ENCODE measurements around the gene SOX4. TPM values are rescaled to one million over a fixed set of nuclear protein-coding genes. Genes with fewer than 3 reads are reported as not detected.

Gene SOX4
- total and polyA plus RNA-seq, 2 donors (not counting 1 experiment from before 2014, with no cell fraction given) = 3.5 to 5.0 TPM

- Histone ChIP-seq H3K36me3 (replicated peaks in 1 of 2; ENCODE audit: control extremely low read depth in 1 of 2, control insufficient read depth in 1 of 2, extremely low read depth in 1 of 2, insufficient read depth in 2 of 2, low read length in 1 of 2) (no peaks in the 10 kb centered on the region), H3K4me1 (ENCODE audit: control insufficient read depth in 2 of 2, insufficient read depth in 2 of 2, low read length in 2 of 2) (peaks cover 9 to 15% of the 10 kb centered on the region in 2 donors), H3K9me3 (ENCODE audit: control extremely low read depth in 1 of 3, control insufficient read depth in 2 of 3, insufficient read depth in 1 of 3, low read length in 2 of 3) (no peaks in the 10 kb centered on the region), H3K79me2 (ENCODE audit: control insufficient read depth, insufficient read depth, low read length) (no peaks in the 10 kb centered on the region), H3K9ac (ENCODE audit: low read length) (no peak overlapping the region), H3K4me3 (ENCODE audit: control extremely low read depth in 1 of 5, extremely low read depth in 1 of 5, insufficient read depth in 1 of 5, low read depth in 2 of 5, low read length in 4 of 5) (no peak overlapping the region), H3K27ac (ENCODE audit: low read length in 2 of 2) (no peak overlapping the region), H3K4me2 (replicated peaks; ENCODE audit: low read depth, low read length, poor library complexity, severe bottlenecking) (no peak overlapping the region), H3K27me3 (replicated peaks in 1 of 4; ENCODE audit: control extremely low read depth in 1 of 4, control insufficient read depth in 3 of 4, insufficient read depth in 4 of 4, low read length in 3 of 4) (peaks cover 0 to 2% (median 0%) of the 10 kb centered on the region in 4 experiments), H4K20me1 (ENCODE audit: control insufficient read depth, insufficient read depth, low read length, poor library complexity, severe bottlenecking) (no peaks in the 10 kb centered on the region), H2AFZ (ENCODE audit: insufficient read depth, low read depth, low read length, poor library complexity, severe bottlenecking) (no peak overlapping the region)
- DNase-seq (no peak), ATAC-seq (ENCODE audit: low read depth) (no peak)
- H3K4me3 Mint-ChIP-seq = no peak overlapping the region
- no peak overlapping the region for H3K27ac Mint-ChIP-seq
- POLR2A ChIA-PET = no interaction called here
- intact Hi-C loops (cut with micrococcal nuclease) = no loop called here
- H3K4me1 Mint-ChIP-seq = peaks cover 14% of the 10 kb centered on the region
- TF ChIP-seq EZH2 (IDR thresholded peaks at IDR 0.05; ENCODE audit: borderline replicate concordance, insufficient read depth, low read depth, low read length, poor library complexity, severe bottlenecking) = no peak
- TF ChIP-seq CTCF (IDR thresholded peaks at IDR 0.05) = no peak
- no peaks in the 10 kb centered on the region for H3K9me3 Mint-ChIP-seq (ENCODE audit: insufficient read depth)
- peaks cover 5% of the 10 kb centered on the region for H3K27me3 Mint-ChIP-seq
- 60% methylated on average over 1 of the region's 2 CpGs for WGBS (ENCODE audit: insufficient coverage)
- CTCF ChIA-PET = interaction anchor here (1.3 kb wide), 1 partner anchor 22 kb away, joined by 3 read pairs; no protein-coding TSS in a partner anchor
Measured at GRCh38 chr6:21613809-21614208, 20.3 kb downstream of the SOX4 start.

- Histone ChIP-seq H3K27ac (ENCODE audit: low read length in 2 of 2) (no peak overlapping the region), H4K20me1 (ENCODE audit: control insufficient read depth, insufficient read depth, low read length, poor library complexity, severe bottlenecking) (no peaks in the 10 kb centered on the region), H3K4me1 (ENCODE audit: control insufficient read depth in 2 of 2, insufficient read depth in 2 of 2, low read length in 2 of 2) (peaks cover 9 to 15% of the 10 kb centered on the region in 2 donors), H3K79me2 (ENCODE audit: control insufficient read depth, insufficient read depth, low read length) (no peaks in the 10 kb centered on the region), H2AFZ (ENCODE audit: insufficient read depth, low read depth, low read length, poor library complexity, severe bottlenecking) (no peak overlapping the region), H3K9ac (ENCODE audit: low read length) (no peak overlapping the region), H3K4me3 (ENCODE audit: control extremely low read depth in 1 of 5, extremely low read depth in 1 of 5, insufficient read depth in 1 of 5, low read depth in 2 of 5, low read length in 4 of 5) (no peak overlapping the region), H3K36me3 (replicated peaks in 1 of 2; ENCODE audit: control extremely low read depth in 1 of 2, control insufficient read depth in 1 of 2, extremely low read depth in 1 of 2, insufficient read depth in 2 of 2, low read length in 1 of 2) (no peaks in the 10 kb centered on the region), H3K9me3 (ENCODE audit: control extremely low read depth in 1 of 3, control insufficient read depth in 2 of 3, insufficient read depth in 1 of 3, low read length in 2 of 3) (no peaks in the 10 kb centered on the region), H3K27me3 (replicated peaks in 1 of 4; ENCODE audit: control extremely low read depth in 1 of 4, control insufficient read depth in 3 of 4, insufficient read depth in 4 of 4, low read length in 3 of 4) (peaks cover 0 to 2% (median 0%) of the 10 kb centered on the region in 4 experiments), H3K4me2 (replicated peaks; ENCODE audit: low read depth, low read length, poor library complexity, severe bottlenecking) (no peak overlapping the region)
- DNase-seq = no peak
- intact Hi-C loops (cut with micrococcal nuclease) = no loop called here
- 100% methylated on average over 1 of the region's 4 CpGs for WGBS (ENCODE audit: insufficient coverage)
- Mint-ChIP-seq H3K4me3 (no peak overlapping the region), H3K4me1 (peaks cover 11% of the 10 kb centered on the region), H3K9me3 (ENCODE audit: insufficient read depth) (no peaks in the 10 kb centered on the region), H3K27me3 (peaks cover 5% of the 10 kb centered on the region), H3K27ac (no peak overlapping the region)
- ATAC-seq (ENCODE audit: low read depth) = no peak
- CTCF ChIA-PET = interaction anchor here (1.3 kb wide), 1 partner anchor 23 kb away, joined by 3 read pairs; no protein-coding TSS in a partner anchor
- POLR2A ChIA-PET = no interaction called here
- TF ChIP-seq CTCF (IDR thresholded peaks at IDR 0.05) (no peak), EZH2 (IDR thresholded peaks at IDR 0.05; ENCODE audit: borderline replicate concordance, insufficient read depth, low read depth, low read length, poor library complexity, severe bottlenecking) (no peak)
Measured at GRCh38 chr6:21614226-21614625, 20.7 kb downstream of the SOX4 start.

Measured in B cell (primary cell).